ENCODE data around the gene EN1.

GRCh38 chr2:118841828-118842461 lies 5.5 kb downstream of the EN1 start:
- TF ChIP-seq POLR2A (IDR thresholded peaks at IDR 0.05) (no peak), CTCF (IDR thresholded peaks at IDR 0.05) (no peak)
